Measurements from ENCODE around the gene GNRH2.

DNA sequence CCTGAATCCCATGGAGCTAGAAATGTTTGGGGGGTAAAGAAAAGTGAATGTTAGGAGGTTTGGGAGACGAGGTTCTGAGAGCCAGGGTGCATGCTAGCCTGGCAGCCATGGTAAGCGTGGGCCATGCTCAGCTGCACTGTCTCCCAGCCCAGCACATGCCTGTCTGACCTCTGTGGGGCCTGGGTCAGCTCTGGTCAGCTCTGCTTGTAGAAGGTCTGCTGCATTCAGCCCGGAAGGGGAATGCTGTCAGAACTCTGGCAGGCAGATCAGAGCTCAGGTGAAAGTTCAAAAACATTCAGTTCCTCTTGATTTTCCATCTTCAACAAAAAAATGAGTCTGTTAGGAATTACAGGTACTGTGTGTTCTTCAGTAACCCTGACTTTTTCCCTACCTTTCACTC, 5.8 kb upstream of the GNRH2 start:
- TF ChIP-seq, protein P1, sequence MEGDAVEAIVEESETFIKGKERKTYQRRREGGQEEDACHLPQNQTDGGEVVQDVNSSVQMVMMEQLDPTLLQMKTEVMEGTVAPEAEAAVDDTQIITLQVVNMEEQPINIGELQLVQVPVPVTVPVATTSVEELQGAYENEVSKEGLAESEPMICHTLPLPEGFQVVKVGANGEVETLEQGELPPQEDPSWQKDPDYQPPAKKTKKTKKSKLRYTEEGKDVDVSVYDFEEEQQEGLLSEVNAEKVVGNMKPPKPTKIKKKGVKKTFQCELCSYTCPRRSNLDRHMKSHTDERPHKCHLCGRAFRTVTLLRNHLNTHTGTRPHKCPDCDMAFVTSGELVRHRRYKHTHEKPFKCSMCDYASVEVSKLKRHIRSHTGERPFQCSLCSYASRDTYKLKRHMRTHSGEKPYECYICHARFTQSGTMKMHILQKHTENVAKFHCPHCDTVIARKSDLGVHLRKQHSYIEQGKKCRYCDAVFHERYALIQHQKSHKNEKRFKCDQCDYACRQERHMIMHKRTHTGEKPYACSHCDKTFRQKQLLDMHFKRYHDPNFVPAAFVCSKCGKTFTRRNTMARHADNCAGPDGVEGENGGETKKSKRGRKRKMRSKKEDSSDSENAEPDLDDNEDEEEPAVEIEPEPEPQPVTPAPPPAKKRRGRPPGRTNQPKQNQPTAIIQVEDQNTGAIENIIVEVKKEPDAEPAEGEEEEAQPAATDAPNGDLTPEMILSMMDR (IDR thresholded peaks at IDR 0.05; ENCODE audit: low read depth, low read length) = no peak
- TF ChIP-seq EZH2phosphoT487 (IDR thresholded peaks at IDR 0.05; ENCODE audit: low read depth) = no peak
